GM19099 (cell line): ENCODE measurements around the gene EFNA5.

Source experiments
- POLR2A ChIP-seq: IDR thresholded peaks from 3 replicates; pipeline ENCODE4 v1.6.1; 2011; ENCODE audit warnings: low read depth; ENCODE audit not compliant: insufficient read length; ENCODE audit errors: extremely low read depth

The EFNA5 gene

DNA sequence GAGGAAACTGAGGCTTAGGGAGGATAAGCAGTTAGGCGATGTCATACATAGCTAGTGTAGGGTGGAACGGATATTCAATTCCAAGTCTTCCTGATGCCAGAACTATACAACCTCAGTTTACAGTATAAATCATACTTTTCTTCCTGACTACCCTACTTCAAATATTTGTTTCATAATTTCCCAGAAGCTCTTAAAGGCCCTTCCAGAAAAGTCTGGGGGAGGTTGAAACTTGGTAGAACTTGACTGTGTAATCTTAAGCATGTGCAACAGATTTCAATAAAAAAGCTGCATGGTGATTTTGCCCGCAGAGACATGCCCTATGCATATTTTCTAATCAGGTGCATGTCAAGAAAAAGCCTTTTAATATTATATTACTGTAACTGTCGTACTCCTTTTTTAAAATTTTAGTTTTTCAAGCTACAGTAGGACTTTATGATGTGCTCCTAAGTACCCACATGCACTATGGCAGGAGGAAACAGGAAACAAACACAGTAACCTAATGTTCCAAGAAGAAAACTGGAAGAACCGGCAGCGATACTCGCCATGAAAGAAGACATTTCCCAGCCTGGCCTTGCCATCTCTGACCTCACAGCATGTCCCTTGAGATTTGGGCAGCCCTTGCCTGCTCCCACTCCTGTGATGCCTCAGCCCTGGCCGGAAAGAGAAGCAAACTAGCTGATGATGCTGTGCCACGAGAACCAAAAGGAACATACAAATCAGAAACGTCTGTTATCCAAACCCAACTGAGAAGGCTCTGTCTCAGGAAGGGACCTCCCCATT lies 266.0 kb downstream of the EFNA5 start:
- no peak for TF ChIP-seq POLR2A

- no peak for TF ChIP-seq POLR2A
Observed at GRCh38 chr5:107403228-107403953, 267.3 kb downstream of the EFNA5 start.

DNA sequence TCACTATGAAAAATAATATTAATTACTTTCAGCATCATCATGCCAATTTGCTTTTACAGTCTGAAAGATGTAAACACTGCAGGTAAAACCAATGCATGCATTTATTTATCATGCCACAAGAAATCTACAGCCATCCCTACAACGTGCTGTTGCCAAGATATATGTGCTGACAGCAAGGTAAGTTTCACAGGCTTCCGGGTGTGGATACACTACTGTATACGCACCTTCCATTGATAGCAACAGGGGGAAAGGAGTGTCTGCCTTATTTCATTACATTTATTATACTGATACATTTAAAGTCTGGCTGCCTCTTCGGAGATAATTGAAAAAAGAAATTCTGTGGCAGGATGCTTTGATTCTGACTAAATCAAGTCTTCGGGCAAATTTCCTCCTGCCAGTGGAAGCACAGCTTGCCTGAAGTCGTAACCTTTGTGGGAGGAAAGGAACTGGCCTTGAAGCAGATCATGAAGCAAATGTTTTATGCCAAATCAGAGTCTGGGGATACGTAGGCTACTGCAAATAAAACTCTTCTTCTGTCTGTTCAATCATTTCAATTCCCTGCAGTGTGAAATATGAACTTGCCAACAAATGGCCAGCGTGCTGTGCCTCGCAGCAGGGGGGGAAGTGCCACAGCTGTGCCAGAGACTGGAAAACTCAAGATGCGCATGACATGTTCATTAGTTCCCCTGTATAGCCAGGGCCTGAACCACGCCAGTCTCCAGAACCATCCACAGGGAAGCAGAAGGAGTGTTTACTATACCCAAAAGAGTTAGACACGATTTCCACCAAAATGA lies 268.1 kb downstream of the EFNA5 start:
- TF ChIP-seq POLR2A = no peak

DNA sequence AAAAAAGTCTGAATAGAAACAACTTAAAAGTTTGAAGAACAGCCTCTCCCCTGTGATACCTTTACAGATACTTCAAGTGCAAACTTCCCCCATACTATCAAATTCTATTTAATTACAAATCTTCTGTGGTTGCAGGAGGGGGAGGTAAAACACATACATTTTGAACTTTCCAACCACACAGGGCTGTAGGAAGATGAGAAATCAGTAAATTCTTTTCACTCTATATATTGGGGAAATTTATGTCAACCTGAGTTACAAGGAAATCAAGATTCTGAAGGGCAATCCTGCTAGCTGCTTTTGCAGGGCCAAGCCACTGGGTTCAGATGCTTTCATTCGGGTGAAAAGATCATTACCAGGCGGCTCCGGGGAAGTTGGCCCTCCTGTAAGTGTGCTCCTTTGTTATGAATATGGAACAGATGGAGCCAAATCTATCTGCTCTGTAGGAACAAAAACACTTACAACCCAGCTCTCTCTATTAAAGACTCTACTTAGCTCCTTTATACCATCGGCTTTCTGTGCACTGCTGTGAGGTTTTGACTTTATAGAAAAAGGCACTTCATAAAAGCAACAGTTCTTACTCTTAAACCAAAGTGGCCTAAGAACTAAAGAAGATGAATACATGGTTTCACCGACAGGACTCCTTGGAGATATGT lies 269.1 kb downstream of the EFNA5 start:
- no peak for TF ChIP-seq POLR2A

- TF ChIP-seq POLR2A = no peak
Observed at GRCh38 chr5:107400328-107400727, 270.4 kb downstream of the EFNA5 start.

GRCh38 chr5:107398703-107399102 lies 272.0 kb downstream of the EFNA5 start:
- no peak for TF ChIP-seq POLR2A

- TF ChIP-seq POLR2A = no peak
Observed at GRCh38 chr5:107396351-107396690, 274.4 kb downstream of the EFNA5 start.

DNA sequence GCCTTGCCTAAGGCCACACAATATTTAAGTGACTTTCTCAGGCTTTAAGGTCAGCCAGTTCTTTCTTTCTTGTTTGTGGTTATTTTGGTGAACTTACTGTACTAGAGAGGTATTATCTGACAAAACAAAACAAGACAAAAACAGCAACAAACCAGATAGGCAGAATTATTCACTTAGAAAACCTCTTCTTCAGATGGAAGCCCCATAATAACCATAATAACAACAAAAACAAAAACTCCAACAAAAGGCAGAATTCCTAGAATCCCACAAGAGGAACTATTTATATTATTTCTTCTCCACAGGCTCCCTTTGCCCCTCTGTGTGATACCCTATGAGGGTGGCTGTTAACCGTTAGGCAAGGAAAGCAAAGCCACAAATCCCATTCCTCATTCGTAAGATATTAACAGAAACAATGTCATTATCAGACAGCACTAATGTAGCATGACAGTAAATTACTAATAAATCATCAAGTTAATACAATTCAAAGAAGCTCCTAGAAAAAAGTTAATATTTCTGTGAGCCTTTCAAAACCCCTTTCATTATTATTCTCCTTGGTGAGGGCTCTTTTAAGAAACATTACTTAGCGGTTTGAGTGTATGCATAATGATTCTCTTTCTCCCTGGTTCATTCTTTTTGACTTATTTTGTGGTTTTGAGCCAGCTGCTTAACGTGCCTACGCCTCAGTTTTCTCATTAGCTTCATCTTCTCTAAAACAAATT lies 274.9 kb downstream of the EFNA5 start:
- no peak for TF ChIP-seq POLR2A

GRCh38 chr5:107393851-107394250 lies 276.9 kb downstream of the EFNA5 start:
- TF ChIP-seq POLR2A = no peak

DNA sequence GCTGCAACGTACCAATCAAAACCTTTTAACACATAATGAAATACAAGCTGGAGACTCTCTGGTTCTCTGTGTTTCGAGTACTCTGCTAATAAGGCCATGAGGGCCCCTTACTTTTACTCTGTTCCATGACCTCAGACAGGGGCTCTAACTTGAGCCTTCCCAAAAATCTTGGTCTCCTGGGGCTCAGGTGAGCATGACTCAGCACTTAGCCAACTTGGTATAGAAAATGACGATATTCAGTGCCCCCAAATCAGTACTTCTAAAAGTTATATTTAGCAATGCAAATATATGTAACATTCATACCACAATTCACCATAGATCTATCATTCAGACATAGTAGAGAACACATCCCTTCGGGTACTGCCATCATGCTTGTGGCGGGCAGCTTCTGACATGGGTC lies 278.9 kb downstream of the EFNA5 start:
- TF ChIP-seq POLR2A = no peak

GRCh38 chr5:107389775-107390148 lies 281.0 kb downstream of the EFNA5 start:
- no peak for TF ChIP-seq POLR2A

GRCh38 chr5:107389130-107389774 lies 281.5 kb downstream of the EFNA5 start:
- TF ChIP-seq POLR2A = no peak

DNA sequence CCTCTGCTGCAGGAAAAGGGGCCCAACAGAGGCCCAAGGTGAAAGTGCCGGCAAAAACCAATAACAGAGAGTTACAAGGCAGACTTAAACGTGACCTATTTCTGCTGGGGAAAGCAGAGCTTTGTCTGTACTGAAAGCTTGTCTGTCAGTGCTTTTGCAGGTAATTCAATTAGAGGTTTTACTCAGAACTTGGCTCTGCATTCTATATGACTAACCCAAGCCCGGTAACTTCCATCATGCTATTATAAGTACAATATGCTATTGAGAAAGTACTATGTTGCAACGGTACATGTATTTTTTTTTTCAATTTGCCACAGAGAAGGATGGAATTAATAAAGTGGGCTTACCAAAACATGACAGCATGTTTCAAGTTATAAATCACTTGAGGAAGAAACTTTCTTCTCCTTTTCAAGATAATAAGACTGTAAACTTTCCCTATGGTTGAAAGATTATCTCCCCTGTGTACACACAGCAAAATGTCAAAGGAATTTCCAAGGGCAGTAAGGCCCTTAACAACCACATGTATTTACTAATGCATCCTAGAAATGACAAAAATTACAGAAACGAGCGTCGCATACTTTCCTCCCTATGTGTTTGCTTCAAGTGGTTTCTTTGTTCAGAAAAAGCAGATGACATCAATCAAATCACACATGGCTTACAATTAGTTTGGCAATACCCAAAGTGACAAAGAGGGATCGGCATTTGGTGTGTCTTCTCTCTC lies 282.4 kb downstream of the EFNA5 start:
- TF ChIP-seq POLR2A = no peak
